ENCODE results near the gene PHOSPHO2. TPM values are rescaled to one million over a fixed set of nuclear protein-coding genes. Genes with fewer than 3 reads are reported as not detected.

The PHOSPHO2 gene
- total and polyA plus RNA-seq, 9 of the 15 experiments (the other 6 are each of a cell fraction or from before 2014, with no cell fraction given), result 7.8 to 19.1 (median 11.7) TPM

- 0 out of 2 replicates have a peak, but pooled peaks have one; percentile 39 for TF ChIP-seq SMARCA5 (IDR thresholded peaks at IDR 0.05)
- peak; percentile 28; the same call in 1 of the 2 replicates for TF ChIP-seq MTA2 (IDR thresholded peaks at IDR 0.05; ENCODE audit: low read depth)
- no peak for TF ChIP-seq KLF6 (CRISPR knock-in tag; IDR thresholded peaks at IDR 0.05; ENCODE audit: borderline replicate concordance)
- TF ChIP-seq BRF2 (IDR thresholded peaks at IDR 0.05; ENCODE audit: borderline replicate concordance, insufficient read depth, insufficient read length), result no peak
- peak; percentile 62; the same call in 1 of the 2 replicates for TF ChIP-seq ELF4 (CRISPR knock-in tag; IDR thresholded peaks at IDR 0.05)
- TF ChIP-seq ZNF655 (CRISPR knock-in tag; IDR thresholded peaks at IDR 0.05), result no peak
- no peak for TF ChIP-seq BCLAF1 (IDR thresholded peaks at IDR 0.05; ENCODE audit: borderline replicate concordance in 1 of 2, control insufficient read depth in 1 of 2, low read depth in 2 of 2, low read length in 1 of 2)
- no peak for TF ChIP-seq DNMT1 (IDR thresholded peaks at IDR 0.05)
- no peak for TF ChIP-seq POLR3A (IDR thresholded peaks at IDR 0.05; ENCODE audit: borderline replicate concordance, extremely low read depth, insufficient read depth, insufficient read length)
- no peak for TF ChIP-seq SOX6 (IDR thresholded peaks at IDR 0.05)
- 0 out of 2 replicates have a peak, but pooled peaks have one; percentile 41 for TF ChIP-seq GATAD2A (IDR thresholded peaks at IDR 0.05)
- TF ChIP-seq CREB5 (CRISPR knock-in tag; IDR thresholded peaks at IDR 0.05), result no peak
- no peak for TF ChIP-seq HMG20B (CRISPR knock-in tag; IDR thresholded peaks at IDR 0.05)
- TF ChIP-seq ZBTB33 (CRISPR knock-in tag; IDR thresholded peaks at IDR 0.05), result no peak
- no peak for TF ChIP-seq NCOA6 (IDR thresholded peaks at IDR 0.05)
- TF ChIP-seq SMARCA4 (IDR thresholded peaks at IDR 0.05), result peak; percentile 34; the same call in 1 of the 2 replicates
- TF ChIP-seq ARID2 (IDR thresholded peaks at IDR 0.05), result 0 out of 2 replicates have a peak, but pooled peaks have one; percentile 44
- TF ChIP-seq ZNF512 (tag; IDR thresholded peaks at IDR 0.05), result peak; percentile 60; the same call in 1 of the 2 replicates
- peak; percentile 40 for TF ChIP-seq ASH1L (IDR thresholded peaks at IDR 0.05; ENCODE audit: borderline replicate concordance, low read depth, partially characterized antibody)
Measured at GRCh38 chr2:169656164-169656563, 38.1 kb upstream of the PHOSPHO2 start (continued).
